ENCODE results near the gene ANP32A. TPM values are rescaled to one million over a fixed set of nuclear protein-coding genes. Genes with fewer than 3 reads are reported as not detected.

ANP32A gene
- total RNA-seq, 4 donors from 2014 or later, result 27.1 to 55.8 (median 50.6) TPM

GRCh38 chr15:68782589-68783161, 38.0 kb downstream of the ANP32A start:
- Histone ChIP-seq H3K27ac (peak overlapping the region in 2 of 4 donors; percentile 18 to 42), H3K27me3 (no peaks in the 10 kb centered on the region), H3K9me3 (no peaks in the 10 kb centered on the region), H3K4me1 (peaks cover 0 to 5% of the 10 kb centered on the region in 2 donors), H3K36me3 (peaks cover 0 to 54% of the 10 kb centered on the region in 2 donors), H3K4me3 (no peak overlapping the region)
- in situ Hi-C loops (cut with MboI; ENCODE audit: low sequenced_read_pairs in 4 of 4), result loop anchor here (5.0 to 10.0 kb wide), 3 partner anchors 90 to 95 kb away; no protein-coding TSS in a partner anchor
- intact Hi-C loops (cut with DNase I; ENCODE audit: low total_unique reads), result loop anchor here (1.0 to 5.0 kb wide), 2 partner anchors 47 to 230 kb away; no protein-coding TSS in a partner anchor
- no peak for DNase-seq
- no peak for ATAC-seq
- TF ChIP-seq POLR2A (IDR thresholded peaks at IDR 0.05), result no peak
- TF ChIP-seq CTCF (IDR thresholded peaks at IDR 0.05 in 4 of 5, conservative IDR thresholded peaks at IDR 0.05 in 1 of 5), result no peak

GRCh38 chr15:68781766-68782588, 38.7 kb downstream of the ANP32A start:
- Histone ChIP-seq H3K27ac (peak overlapping the region in 3 of 4 donors; percentile 10 to 44 (median 34)), H3K4me3 (no peak overlapping the region)
- intact Hi-C loops (cut with DNase I; ENCODE audit: low total_unique reads), result loop anchor here (5.0 kb wide), 1 partner anchor 230 kb away; no protein-coding TSS in a partner anchor

GRCh38 chr15:68781217-68781616, 39.5 kb downstream of the ANP32A start:
- in situ Hi-C loops (cut with MboI; ENCODE audit: low sequenced_read_pairs in 4 of 4), result loop anchor here (5.0 to 10.0 kb wide), 3 partner anchors 91 to 96 kb away; no protein-coding TSS in a partner anchor
- Histone ChIP-seq H3K9me3 (no peaks in the 10 kb centered on the region), H3K27ac (peak overlapping the region in 3 of 4 donors; percentile 10 to 44 (median 34)), H3K4me3 (no peak overlapping the region), H3K4me1 (peaks cover 0 to 3% of the 10 kb centered on the region in 2 donors), H3K36me3 (peaks cover 0 to 54% of the 10 kb centered on the region in 2 donors), H3K27me3 (no peaks in the 10 kb centered on the region)
- ATAC-seq (no peak), DNase-seq (no peak)
- TF ChIP-seq CTCF (IDR thresholded peaks at IDR 0.05 in 4 of 5, conservative IDR thresholded peaks at IDR 0.05 in 1 of 5) (no peak), POLR2A (IDR thresholded peaks at IDR 0.05) (no peak)
- intact Hi-C loops (cut with DNase I; ENCODE audit: low total_unique reads), result loop anchor here (5.0 kb wide), 1 partner anchor 229 kb away; no protein-coding TSS in a partner anchor

More at GRCh38 chr15:68781766-68782588, 38.7 kb downstream of the ANP32A start:
- ATAC-seq, result peak; percentile 51 to 61
- H3K27me3 ChIP-seq, result no peaks in the 10 kb centered on the region
- peaks cover 0 to 54% of the 10 kb centered on the region in 2 donors for H3K36me3 ChIP-seq
- H3K4me1 ChIP-seq, result no peaks in the 10 kb centered on the region
- peak in 1 of 2 donors; percentile 43 for DNase-seq
- H3K9me3 ChIP-seq, result no peaks in the 10 kb centered on the region
- in situ Hi-C loops (cut with MboI; ENCODE audit: low sequenced_read_pairs in 4 of 4), result loop anchor here (5.0 to 10.0 kb wide), 3 partner anchors 90 to 95 kb away; no protein-coding TSS in a partner anchor
- TF ChIP-seq CTCF (IDR thresholded peaks at IDR 0.05 in 4 of 5, conservative IDR thresholded peaks at IDR 0.05 in 1 of 5) (no peak), POLR2A (IDR thresholded peaks at IDR 0.05) (no peak)

GRCh38 chr15:68778876-68779275, 41.8 kb downstream of the ANP32A start:
- ATAC-seq (no peak), DNase-seq (no peak)
- H3K9me3 ChIP-seq, result no peaks in the 10 kb centered on the region
- H3K27me3 ChIP-seq, result no peaks in the 10 kb centered on the region
- intact Hi-C loops (cut with DNase I; ENCODE audit: low total_unique reads) (no loop called here), in situ Hi-C loops (cut with MboI; ENCODE audit: low sequenced_read_pairs in 4 of 4) (no loop called here)
- peaks cover 0 to 10% of the 10 kb centered on the region in 2 donors for H3K4me1 ChIP-seq
- H3K36me3 ChIP-seq, result peaks cover 0 to 38% of the 10 kb centered on the region in 2 donors
- H3K4me3 ChIP-seq, result no peak overlapping the region
- no peak overlapping the region for H3K27ac ChIP-seq
- TF ChIP-seq POLR2A (IDR thresholded peaks at IDR 0.05) (no peak), CTCF (IDR thresholded peaks at IDR 0.05 in 4 of 5, conservative IDR thresholded peaks at IDR 0.05 in 1 of 5) (no peak)
